Measurements from ENCODE around the gene SHISA3.
"Not testable (repeated sequence)": the region's sequence is repeated elsewhere in the genome, so short reads cannot be mapped to it uniquely, and the experiment has no call there.

SHISA3 gene

DNA sequence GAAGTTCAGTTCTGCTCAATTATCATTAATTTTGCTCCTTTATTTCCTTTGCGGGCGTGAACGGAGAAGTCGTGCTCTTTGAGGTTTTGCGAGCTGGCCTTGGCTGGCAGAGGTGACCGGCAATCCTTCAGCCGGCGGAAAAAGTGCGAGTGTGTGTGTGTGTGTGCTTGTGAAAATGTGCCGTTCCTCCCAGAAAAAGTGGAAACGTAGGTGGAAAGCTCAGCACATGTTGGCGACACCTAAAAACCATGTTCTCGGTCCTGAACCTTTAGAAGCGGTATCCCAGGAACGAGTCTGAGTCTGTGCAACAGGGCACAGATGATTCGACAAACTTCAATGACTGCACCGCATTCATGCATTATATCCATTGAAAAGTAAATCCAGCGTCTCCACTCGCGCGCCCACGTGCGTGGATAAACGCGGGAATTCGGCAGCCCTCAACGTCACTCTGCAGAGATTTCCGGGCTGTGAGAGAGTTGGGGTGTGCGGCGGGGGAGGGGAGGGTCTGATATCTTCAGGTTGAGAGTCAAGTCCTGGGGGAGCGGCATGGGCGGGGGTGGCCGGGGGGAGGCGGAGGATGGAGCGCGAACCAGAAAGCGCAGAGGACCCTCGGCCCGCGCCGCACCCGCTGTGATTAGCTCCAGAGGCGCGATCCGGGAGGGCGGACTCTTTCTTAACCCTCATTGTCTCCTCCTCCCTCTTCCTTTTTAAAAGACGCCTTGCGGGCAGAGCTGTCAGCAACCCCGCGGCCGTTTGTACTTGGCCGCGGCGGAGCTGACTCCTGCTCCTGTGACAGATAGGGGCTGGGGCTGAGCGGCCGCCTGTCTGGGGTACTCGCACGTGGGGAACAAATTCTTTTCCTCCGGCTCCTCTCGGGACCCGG lies at the start of gene SHISA3:
Gene SHISA3 (plus strand): TSS at position 737 of the 883 bp plus-strand sequence. CDS start 569 bp downstream, outside the sequence.
- no peak for DNase-seq

DNA sequence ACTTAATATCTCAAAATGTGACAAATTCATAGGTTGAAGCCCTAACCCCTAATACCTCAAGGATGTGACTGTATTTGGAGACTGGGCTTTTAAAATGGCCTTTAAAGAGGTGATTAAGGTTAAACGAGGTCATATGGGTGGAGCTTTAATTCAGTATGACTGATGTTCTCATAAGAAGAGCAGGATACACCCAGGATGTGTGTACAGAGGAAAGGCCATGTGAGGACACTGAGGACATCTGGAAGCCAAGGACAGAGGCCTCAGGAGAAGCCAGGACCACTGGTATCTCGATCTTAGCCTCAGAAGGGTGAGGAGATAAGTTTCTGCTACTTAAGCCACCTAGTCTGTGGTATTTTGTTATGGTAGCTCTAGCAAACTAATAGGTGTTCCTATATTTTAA lies 49.0 kb upstream of the SHISA3 start:
- DNase-seq = no peak

DNA sequence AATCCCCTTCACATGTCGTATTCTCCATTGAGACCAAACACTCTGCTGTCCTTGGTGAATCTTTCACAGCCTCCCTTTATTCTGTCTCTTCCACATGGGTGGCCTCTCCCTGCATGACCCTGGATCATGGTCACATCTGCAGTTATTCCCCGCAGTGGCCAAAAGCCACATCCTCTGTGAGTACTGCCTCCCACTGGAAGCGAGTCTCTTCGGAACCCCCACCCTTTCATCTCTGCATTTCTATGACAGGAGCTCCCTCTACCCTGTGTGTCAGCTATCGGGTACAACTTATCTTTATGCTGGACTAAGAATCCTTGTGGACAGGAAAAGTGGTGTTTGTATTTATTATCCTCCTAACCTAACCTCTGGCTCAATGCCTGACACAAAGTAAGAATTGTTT lies 48.6 kb upstream of the SHISA3 start:
- no peak for DNase-seq

DNA sequence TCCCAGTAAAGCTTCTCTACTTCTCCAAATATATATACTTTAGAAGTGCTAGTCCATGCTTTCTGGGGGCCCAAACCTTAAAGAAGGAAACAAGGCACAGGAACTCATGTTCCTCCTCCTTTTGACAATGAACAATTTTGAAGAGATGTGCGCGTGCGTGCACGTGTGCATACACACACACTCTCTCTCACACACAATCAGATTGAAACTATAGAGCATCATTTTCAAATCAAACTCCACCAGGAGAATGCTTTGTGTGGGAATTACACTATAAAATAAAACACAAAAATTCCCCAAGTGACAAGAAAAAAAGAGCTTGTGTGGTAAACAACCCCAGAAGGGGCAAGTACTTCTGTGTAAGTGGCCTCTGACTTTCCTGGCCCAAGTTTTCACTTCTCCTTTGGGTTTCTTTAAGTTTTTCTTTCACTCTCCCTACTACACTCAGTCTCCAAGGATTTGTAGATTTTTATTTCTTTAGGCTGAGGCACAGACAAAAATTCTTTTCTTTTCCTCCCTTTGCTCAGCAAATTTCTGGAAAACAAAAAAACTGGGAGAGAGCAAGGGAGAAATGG lies 46.6 kb upstream of the SHISA3 start:
- DNase-seq = no peak

DNA sequence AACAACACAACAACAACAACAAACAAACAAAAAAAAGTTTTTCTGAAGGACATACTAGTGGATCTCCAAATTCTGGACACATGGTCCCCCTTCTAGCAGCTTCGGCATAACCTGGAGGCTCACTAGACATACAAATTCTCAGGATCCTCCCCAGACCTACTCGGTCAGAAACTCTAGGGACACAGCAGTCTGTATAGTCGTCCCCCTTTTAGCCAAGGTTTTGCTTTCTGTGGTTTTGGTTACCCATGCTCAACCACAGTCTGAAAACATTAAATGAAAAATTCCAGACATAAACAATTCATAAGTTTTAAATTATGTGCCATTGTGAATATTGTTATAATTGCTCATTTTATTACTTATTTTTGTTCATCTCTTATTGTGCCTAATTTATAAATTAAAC lies 45.2 kb upstream of the SHISA3 start:
- no peak for DNase-seq

DNA sequence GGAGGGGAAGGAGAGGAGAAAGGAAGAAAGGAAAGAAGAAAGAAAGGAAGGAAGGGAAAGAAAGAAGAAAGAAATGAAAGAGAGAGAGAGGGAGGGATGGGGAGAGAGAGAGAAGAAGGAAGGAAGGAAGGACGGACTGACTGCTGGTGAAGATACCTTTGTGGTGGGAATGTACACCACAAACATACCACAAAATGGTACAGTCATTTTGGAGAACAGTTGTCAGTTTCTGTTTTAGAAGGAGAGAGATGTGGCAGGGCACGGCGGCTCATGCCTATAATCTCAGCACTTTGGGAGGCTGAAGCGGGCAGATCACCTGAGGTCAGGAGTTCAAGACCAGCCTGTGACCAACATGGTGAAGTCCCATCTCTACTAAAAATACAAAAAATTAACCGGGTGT lies 40.0 kb upstream of the SHISA3 start:
- DNase-seq = no peak

DNA sequence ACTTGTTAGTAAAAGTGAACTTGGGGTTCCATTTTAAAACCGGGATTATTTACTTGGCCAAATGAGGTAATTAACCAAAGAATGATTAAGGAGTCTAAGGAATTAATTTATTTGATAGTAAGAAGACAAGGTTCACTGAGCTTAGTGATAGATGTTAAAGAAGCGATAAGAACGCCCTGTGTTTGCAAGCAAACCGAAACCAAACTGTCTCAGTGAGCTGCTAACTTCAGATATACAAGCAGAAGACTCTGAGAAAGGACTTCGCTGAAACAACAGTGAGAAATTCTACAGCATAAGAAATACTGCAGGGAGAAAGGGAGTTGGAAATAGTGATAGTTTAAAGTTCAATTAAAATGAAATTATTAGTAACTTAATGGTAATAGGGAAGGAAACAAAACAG lies 37.6 kb upstream of the SHISA3 start:
- DNase-seq = no peak

DNA sequence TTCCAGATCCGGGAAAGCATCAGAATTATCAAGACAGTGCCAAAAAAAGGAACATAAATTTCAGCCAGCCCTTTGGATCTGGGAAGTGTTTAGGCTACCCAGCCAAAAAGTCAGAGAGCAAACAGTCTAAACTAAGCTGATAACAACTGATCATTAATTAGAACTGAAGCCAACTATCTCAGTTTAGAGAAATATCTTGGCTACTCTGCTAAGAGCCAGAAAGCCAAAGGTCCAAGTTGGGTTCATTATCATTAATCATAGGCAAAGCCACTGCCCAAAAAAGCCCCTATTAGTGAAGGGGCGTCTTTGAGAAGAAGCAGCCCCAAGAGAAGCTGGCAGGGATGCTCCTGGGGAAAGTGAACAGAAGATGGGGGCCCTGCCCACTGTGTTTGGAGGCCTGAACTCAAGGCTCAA lies 37.0 kb upstream of the SHISA3 start:
- DNase-seq = no peak

DNA sequence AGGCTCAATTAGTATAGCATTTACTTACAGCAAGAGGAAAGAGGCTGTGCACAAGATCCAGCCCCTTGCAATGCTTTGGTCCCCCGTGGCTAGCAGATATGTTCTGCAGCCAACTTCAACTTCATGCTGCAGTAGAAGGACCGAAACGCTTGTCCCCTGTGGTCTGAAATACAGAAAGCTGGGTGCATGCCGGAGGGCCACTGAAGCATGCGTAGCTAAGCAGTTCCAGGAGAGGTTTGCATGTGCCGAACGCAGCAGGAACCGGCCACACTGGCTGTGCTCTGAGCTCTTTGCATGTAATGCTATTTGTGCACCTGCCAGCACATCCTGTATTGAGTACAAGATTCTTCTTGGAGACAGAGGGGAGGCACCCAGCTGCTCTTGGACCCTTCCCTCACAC lies 35.8 kb upstream of the SHISA3 start:
- DNase-seq = no peak

DNA sequence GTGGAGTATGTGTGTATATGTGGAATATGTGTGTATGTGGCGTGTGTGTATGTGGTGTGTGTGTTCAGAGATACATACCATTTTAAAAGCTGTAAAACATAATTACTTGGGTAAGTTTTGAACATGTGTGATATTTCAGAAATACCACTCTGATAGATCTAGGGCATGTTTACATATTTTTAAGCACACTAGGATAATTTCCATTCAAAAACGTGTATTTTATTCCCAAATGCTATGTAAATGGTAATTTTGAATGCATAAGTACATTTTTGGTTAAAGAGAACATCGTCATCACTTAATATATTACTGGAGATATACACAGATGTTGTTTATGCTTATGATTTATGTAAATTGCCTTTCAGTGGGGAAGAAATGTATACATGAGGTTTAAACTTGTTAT lies 34.7 kb upstream of the SHISA3 start:
- no peak for DNase-seq

DNA sequence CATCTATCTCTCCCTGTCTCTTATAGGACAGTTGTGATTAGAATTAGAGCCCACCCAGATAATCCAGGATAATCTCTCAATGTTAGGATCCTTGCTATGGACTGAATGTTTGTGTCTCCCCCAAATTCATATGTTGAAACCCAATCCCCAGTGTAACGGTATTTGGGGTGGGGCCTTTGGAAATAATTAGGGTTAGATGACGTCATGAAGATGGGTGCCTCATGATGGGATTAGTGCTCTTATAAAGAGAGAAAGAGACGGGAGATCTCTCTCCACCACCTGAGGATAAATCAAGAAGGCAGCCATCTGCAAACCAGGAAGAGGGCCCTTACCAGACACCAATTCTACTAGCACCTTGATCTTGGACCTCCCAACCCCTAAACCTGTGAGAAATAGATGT lies 33.7 kb upstream of the SHISA3 start:
- no peak for DNase-seq

DNA sequence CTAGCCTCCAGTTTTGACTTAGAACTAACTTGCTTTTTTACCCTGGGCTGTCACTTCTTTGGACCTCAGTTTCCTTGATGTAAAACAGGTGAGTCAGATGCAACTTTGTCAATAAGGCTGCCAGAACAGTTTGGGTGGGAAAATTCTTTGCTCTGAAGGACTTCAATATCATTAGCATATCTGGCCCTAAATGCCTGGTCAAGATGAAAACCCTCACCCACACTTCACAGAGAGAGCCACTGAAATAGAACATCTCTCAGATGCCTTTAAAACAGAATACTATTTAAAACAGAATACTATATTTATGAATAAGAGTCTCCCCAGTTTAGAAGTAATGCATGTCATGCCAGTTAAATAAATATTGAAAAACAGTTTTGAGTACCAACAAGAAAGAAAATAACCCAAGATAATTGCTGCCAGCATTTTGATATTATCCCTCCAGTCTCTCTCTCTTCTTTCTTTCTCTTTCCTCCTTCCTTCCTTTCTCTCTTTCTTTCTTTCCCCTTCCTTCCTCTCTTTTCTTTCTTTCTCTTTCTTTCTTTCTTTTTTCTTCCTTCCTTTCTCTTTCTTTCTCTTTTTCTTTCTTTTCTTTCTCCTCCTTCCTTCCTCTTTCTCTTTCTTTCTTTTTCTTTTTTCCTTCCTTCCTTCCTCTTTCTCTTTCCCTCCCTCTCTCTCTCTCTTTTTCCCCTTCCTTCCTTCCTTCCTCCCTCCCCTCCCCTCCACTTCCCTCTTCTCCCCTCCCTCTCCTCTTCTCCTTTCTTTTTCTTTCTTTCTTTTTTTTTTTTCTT lies 32.8 kb upstream of the SHISA3 start:
- no peak for DNase-seq

DNA sequence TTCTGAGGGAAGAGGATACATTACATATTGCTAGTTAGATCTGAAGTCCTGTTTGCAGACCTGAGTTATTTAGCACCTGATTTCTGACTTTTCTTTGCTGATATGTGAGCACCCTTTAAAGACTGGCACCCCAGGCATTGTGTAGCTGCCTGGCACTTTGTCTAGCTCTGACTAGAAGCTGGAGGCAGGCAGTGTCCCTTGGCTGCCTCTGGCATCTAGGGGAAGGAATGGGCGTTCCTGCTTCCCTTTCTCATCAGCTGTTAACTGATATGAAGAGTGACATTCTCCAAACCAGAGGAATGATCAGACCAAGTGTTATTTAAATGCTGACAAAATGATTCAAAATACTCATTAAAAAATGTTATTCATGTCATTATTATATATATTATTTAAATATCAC lies 30.3 kb upstream of the SHISA3 start:
- DNase-seq = no peak

DNA sequence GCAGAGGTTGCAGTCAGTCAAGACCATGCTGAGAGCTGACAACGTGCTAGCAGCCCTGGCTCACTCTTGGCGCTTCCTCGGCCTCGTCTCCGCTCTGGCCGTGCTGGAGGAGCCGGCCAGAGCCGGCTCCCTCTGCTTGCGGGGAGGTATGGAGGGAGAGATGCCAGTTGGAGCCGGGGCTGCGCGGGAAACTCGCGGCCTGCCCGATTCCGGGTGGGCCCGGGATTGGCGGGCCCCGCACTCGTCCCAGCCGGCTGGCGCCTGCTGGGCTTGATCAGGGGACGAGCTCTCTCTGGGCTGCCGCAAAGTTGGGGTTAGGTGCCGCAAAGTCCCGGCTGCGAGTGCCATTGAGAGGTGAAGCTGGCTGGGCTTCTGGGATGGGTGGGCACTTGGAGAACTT lies 27.8 kb upstream of the SHISA3 start:
- no peak for DNase-seq

DNA sequence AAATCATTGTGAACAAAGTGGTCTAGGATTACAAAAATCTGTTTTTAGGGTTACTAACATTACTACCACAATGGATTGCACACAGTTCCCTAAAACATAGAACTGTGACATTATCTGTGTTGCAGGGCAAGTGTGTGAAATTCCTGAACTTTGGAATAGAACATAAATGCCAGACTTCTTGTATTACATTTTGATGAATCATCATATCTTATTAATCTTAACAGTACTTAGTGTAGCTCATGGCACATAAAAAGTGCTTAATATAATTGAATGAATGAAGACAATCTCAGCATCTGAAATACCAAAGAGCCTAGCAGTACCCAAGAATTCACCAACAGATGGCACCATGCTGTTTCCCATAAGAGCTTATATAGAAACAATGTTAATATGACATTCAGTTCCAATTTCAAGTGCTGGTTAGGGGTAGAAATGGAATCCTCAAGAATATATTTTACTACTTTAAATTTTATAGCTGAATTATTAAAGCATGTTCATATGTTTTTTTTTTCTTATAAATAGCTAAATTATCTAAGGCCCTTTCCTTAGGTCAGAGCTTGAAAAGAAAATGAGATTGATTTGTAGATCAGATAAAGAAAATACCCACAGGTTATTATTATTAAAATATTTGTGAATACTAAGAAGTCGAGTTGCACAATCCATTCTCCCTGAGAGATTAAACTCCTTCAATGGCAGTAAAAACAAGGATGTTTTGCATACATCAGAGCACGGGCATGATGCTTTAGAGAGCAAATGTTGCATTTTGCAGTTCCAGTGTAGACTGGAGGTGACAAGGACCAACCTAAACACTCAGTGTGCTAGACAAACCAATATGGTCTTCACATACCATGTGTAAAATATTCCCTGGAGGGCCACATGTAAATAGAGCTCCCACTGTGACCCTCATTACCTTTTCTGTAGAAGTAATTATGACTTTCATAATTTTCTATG lies 25.7 kb upstream of the SHISA3 start:
- no peak for DNase-seq

DNA sequence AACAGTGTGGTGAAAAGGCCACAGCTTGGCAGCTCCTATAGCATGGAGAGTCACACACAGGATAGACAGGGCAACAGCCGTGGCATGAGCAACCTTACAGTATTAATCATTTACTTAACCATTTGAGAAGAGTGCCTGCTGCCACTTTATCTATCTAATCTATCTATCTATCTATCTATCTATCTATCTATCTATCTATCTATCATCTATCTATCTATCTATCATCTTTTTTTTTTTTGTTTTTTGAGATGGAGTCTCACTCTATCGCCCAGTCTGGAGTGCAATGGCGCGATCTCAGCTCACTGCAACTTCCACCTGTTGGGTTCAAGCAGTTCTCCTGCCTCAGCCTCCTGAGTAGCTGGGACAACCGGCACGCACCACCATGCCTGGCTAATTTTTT lies 25.0 kb upstream of the SHISA3 start:
- not testable (repeated sequence) for DNase-seq

DNA sequence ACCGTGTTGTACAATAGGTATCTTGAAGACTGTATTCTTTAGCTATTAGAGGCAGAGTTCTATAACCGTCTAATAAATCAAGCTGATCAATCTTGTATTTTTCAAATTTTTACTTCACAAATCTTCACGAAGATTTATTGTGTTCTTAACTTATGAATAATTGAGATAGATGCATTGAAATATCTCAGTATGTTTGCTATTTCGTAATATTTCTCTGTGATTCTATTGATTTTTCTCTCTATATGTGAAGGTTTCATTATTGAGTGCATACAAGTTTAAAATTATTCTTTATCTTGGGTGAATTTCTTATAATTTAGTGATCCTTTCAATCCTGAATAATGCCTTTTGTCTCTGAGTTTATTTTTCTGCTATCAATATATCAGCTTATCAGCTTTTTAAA lies 19.8 kb upstream of the SHISA3 start:
- no peak for DNase-seq

DNA sequence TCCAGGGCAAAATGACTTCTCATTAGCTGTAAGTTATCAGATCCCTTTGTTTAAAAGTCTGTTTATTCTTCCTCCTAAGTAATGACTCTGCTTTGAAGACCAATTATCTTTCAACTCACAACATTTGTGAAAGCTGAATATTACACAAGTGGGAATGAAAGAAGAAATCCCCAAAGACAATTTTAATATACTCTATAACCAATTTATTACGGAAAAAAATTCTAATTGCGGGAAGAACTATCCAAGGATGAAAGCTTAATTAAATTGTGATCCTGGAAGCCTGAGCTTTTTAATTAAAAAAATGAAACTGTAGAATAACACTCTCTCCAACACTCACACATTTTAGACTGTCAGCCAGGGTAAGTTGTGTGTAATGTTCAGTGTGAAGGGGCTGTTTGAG lies 15.6 kb upstream of the SHISA3 start:
- no peak for DNase-seq

DNA sequence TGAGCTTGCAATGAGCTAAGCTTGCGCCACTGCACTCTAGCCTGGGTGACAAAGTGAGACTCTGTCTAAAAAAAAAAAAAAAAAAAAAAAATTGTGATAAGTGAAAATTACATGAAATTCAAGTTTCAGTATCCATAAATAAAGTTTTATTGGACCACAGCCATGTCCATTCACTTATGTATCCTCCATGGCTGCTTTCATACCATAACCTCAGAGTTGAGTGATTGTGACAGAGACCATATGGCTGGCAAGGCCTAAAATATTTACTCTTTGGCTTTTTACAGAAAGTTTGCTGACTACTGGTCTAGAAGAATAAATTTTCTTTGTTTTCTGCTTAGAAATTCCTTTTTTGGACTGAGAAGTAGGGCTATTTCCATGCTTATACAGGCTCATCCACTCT lies 11.8 kb upstream of the SHISA3 start:
- DNase-seq = no peak

DNA sequence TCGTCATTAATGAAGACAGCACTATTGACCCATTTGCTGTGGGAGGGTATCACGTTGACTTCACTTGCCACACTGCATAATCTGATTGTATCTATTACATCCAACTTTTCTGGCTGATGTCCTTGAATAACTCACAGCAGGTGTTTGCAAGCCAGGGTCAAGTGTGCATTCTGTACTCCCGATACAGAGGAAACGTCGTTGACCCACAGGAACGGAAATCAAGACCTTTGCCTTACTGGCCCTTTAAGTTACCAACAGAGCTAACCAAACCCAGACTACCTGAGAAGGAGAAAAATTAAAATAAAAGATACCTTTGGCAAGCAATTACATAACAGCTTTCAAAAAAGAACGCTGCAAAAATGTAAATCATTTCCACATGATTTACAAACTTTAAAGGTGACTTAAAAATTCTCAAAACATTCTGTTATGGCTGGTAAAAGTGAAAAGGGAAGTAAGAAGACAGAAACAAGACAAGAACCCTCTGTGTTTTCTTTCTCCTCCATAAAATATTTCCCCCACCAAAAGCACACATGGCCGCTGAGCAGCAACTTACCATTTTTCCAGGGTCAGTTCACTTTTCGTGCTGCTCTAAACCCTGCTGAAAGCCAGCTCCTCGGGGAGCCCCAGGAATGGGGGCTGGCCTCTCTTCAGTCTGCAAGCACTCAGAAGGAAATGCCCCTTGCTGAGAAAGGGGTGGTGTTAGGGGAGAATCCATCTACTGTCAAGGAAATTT lies 6.5 kb upstream of the SHISA3 start:
- DNase-seq = no peak

DNA sequence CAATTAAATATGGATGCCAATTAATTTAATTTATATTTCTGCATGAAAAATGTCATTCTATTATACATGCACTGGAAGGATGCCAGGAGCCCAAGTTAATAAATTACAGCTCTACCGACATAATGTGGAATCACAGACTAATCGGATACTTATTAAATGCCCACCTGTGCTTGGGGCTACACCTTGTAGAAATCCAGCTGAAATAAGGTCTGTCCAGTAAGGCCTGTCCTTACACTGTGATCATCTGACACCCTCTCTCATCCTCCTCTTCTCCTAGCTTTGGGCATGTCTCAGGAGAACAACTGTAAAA lies 6.0 kb upstream of the SHISA3 start:
- no peak for DNase-seq

DNA sequence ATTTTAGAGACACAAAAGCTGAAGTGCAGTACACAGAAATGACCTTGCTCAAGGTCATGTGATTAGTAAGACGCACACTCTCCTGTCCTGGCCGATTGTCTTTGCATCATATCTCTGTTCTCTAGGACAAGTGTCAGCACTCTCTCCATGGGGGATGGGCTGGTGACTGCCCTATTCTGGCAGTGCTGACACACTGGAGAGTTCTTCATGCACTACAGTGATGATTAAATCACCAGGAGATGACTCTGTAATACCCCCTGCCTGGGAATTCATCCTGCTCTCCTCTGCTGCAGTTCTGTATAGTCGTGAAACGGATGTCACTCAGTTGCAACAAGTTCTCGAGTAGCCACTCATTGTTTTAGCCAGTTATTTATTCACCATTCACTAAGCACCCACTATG lies 5.3 kb upstream of the SHISA3 start:
- DNase-seq = no peak

All from NCI-H146 (cell line).